ENCODE data around the gene DIAPH2.

The DIAPH2 gene

DNA sequence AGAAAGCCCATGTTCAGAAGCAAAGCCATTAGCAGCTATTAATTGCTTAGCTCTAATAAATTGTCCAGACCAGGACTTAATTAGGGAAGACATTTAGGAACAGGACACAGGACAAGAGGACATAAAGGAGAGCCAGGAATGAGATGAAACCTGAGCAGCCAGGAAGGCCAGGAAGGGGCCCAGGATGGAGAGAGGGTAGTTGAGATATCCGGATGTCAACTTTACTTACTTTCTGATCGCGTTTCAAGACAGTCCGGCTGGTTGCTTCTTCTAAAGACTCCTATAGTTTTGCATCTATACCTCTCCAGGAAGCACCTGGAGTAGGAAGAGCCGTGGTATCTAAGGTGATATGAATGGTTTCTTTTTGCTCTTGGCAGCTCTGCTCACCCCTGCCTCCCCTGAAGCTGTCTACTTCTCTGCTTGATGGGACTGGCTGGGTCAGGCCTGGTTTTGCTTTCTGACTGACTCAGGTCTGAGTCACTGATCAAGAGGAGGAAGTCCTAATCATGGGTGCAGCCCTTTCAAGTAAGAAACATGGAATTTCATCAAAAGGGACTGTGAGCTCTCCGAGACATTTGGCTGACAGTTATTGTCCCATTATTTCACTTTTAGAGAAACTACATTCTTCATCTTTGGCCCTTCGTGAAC is 932.4 kb downstream of the DIAPH2 start:
- peak; percentile 59 for DNase-seq

DNA sequence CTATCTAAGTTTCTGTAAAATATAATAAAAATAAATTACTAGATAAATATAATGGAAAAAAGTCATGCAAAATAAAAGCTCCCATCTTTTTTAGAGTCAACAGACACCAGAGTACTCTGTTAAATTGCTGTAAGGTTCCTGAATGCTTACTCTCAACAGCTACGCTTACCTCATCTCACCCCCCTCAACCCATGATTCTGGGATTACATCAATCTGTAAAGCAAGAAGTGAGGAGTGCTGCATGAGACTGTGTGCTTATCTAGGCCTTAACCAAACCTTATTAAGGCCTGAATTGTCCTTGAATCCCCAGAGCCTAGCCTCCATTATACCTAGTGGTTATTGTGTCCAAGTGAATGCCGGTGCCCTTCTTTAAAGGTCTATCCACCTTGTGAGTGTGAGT is 934.9 kb downstream of the DIAPH2 start:
- no peak for DNase-seq

DNA sequence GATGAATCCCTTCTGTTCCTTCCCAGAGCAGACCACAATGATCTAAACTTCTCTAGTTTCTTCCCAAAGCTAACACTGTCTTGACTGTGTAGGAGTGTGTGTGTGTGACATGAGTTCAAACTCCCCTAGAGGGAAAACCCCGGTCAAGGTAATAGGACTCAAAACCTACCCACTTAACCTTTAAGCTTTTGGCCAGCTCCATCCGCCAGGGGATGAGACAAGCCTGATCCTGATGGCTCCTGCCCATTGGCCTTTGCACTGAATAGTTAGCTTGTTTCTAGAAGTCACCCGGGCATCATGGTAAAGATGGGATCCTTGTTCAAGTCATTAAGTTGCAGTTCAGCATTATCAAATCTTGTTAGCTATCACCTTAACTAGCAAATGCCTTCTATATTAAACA is 937.5 kb downstream of the DIAPH2 start:
- no peak for DNase-seq

DNA sequence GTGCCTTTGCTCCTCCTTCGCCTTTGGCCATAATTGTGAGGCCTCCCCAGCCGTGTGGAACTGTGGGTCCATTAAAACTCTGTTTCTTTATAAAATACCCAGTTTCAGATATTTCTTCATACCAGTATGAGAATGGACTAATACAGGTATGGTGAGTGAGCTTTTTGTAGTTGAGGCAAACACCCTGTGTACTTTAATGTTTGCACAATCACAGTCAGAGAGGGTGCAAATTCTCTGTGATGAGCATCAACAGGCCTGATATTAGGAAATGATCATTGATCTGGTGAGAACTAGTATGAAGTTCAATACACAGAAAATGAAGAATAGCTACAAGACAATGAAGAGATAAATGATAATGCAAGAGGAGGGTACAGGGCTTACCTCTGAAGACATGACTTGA is 943.7 kb downstream of the DIAPH2 start:
- no peak for DNase-seq

DNA sequence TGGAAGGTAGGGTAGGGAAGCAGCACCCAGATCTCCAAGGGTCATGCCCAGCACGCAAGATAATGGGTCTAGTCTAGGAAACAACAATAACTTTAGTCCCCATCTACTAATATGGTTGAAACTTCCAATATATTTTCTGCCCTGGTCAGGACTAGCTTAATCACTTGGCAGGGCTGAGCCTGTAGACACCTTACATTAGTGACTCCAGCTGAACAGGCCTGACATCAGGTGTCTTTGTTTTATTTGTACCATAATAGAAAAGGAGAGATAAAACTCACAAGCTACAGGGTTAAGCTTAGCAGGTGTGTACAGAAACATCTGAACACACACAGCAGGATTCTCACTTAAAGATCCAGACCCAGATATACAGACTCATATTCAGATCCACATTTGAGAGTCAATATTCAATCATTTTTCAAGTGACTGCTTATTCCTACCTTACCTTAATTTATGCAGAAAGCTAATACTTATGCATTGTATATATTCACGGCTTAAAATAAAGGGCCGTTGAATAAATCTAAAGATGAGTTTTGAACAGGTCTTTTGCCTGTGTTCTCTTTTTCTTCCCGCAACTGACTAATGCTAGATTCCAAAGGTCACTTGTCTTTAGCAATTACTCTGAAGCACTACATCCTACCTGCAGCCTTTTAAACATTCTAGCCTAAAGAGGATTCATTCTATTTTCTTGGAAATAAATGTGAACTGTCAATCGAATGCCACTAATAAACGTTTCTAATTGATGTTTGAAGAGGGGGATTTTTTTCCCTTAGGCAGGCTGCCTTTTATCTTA is 944.4 kb downstream of the DIAPH2 start:
- no peak for DNase-seq

DNA sequence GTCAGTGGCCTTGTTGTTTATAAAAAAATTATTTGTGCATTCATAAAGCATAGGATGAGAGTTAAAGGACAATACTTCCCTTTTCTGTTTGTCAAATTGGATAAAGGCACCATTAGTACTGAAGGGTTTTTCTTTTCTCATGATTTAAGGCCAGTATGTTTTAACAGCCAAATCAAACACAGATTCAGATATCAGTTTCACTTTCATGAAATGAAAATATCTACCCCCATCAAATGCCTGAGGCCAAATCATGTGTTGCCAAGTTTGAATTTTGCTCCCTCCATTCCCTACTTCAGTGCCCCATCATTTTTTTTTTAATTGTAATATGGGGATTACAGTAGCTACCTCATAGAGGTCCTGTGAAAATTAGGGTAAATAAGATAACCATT is 944.9 kb downstream of the DIAPH2 start:
- no peak for DNase-seq

DNA sequence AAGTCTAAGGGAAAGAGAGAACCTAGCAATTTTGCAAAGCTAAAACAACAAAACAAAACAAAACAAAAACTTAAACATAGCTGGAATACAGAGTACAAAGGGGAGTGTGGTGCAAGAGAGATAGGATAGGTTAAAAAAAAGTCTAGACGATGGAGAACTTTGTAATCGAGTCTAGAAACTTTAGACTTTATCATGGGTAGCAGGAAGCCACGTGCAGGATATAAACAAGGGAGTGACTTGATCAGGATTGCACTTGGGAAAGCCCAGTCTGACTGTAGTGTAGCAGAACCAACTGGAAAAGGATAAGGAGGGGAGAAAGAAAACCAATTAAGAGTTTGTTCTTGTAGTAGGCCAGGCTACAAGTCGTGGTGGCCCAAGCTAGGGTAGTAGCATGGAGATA is 949.2 kb downstream of the DIAPH2 start:
- DNase-seq = no peak

DNA sequence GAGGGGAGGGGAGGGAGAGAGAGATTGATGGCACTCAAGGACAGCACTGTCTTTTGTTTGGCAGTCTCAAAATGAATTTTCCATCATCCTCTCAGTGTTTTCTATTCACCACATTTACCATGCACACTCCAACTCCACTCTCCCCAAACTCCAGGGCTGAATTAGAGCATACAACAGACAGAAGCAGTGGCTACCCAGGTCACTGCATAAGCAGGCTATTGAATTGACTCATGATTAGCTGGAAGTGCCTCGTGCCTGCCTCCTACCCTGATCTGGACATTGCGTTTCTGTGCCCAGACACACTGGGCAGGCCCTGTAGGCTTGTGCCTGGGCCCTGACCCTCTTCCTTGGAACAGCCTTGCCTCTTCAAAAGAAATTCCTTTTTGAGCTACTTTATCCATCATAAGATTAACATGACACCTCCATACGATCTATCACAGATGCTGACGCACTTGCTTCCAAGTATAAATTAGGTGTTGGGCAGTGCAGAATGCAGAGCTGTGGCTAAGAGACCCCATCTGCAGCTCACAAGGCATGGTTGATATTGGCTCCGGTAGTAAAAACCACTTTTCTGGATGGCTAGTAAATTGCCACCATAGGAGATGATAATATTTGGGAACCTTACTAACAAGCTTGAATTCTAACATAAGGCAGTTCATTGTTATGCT is 952.0 kb downstream of the DIAPH2 start:
- DNase-seq = no peak

DNA sequence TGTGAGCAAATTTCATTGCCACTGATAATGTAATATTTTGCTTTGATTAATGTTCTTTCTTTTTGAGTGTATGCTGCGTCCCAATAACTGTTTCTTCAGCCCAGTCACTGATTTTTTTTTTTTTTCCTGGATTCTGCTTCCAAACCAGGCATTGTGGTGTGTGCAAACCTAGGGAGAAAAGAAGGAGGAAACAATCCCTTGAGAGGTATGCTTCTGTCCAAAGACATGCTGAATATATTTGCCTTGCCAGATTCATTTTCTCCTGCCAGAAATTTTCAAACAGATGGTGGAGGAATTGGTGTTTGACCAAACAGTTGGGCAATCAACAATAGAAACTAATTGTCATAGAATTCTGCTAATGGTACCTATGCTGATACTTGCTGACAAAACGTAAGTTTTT is 952.6 kb downstream of the DIAPH2 start:
- no peak for DNase-seq

DNA sequence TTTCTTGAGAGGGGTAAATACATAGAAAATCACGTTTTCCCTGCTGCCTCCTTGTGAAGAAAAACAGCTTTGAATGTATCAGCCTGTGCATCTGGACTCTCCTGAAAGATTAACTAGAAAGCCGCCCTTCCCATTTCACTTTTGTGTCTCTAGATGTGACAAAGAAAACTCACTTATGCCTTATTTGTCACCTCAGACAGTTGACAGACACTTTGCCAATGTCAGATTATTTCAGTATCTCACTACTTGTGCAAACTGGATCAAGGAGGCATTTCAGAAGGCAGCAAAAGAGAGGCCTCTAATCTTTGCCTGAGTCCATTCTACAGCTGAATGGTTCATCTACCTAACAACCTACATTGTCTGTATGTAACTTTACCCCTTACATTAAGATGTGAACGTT is 954.0 kb downstream of the DIAPH2 start:
- no peak for DNase-seq

DNA sequence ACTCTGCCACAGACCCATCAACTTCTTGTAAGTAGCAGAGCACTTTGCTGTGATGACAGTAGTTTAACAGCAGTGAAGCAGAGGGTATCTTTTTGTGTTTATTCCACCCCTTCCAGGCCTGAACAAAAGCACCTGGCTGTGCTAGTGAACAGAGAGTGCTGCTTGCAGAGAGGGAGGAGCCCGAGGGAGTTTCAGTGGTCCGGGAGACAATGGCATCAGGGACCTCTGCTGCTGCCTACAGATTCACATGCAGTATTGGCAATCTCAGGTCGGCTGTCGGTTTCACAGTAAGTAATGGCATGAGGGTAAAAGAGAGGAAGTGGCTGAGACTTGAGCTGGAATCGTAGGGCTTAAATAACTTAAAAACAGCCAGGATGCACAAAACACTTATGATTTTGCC is 954.9 kb downstream of the DIAPH2 start:
- no peak for DNase-seq

Data from HCEC 1CT (cell line).